Calu3 (cell line): ENCODE data around the gene PAX5. TPM values are rescaled to one million over a fixed set of nuclear protein-coding genes. Genes with fewer than 3 reads are reported as not detected.

Experiments used
- BruUV-seq: library from RNA; stranded (reverse); fragments of 400-500 nt; replicated peaks from 2 replicates; lab custom pipeline; 2021; lab: Mats Ljungman, UMichigan
- CTCF ChIA-PET: fragments of 300-600 bp; sonication (Branson Sonifier 250); formaldehyde crosslinking; loops from one replicate; lab custom pipeline; 2022; ENCODE audit warnings: antibody characterized with exemption; lab: Charles Lee
- DNase-seq: peaks from one replicate; pipeline ENCODE4 v3.0.0; 2022
- H3K27ac Mint-ChIP-seq: one replicate; pipeline ENCODE4 v1.8.0; 2022; ENCODE audit warnings: mixed read lengths; ENCODE audit not compliant: unreplicated experiment
- H3K27me3 Mint-ChIP-seq: one replicate; pipeline ENCODE4 v1.8.0; 2022; ENCODE audit warnings: mixed read lengths; ENCODE audit not compliant: unreplicated experiment
- H3K36me3 Mint-ChIP-seq: one replicate; pipeline ENCODE4 v1.8.0; 2022; ENCODE audit warnings: mild to moderate bottlenecking, moderate library complexity, mixed read lengths; ENCODE audit not compliant: insufficient read depth, unreplicated experiment
- H3K4me1 Mint-ChIP-seq: one replicate; pipeline ENCODE4 v1.8.0; 2022; ENCODE audit warnings: mild to moderate bottlenecking, low read depth, mixed read lengths; ENCODE audit not compliant: unreplicated experiment
- H3K4me3 Mint-ChIP-seq: one replicate; pipeline ENCODE4 v1.8.0; 2022; ENCODE audit warnings: mild to moderate bottlenecking, low read depth, moderate library complexity, mixed read lengths; ENCODE audit not compliant: unreplicated experiment
- H3K9me3 Mint-ChIP-seq: one replicate; pipeline ENCODE4 v1.8.0; 2022; ENCODE audit warnings: low read depth, mixed read lengths; ENCODE audit not compliant: unreplicated experiment
- CTCF ChIP-seq: fragments of 200-600 bp; IDR thresholded peaks from one replicate; pipeline ENCODE4 v1.8.0; 2022; ENCODE audit warnings: antibody characterized with exemption; ENCODE audit not compliant: unreplicated experiment
- intact Hi-C: fragments of 100-400 bp; cut with micrococcal nuclease; formaldehyde crosslinking; loops from one replicate; pipeline ENCODE4 v1.10.0; 2022; ENCODE audit not compliant: unreplicated experiment
- total RNA-seq: library from RNA; stranded (reverse); gene quantifications from 2 replicates; pipeline ENCODE4 v1.2.3, GENCODE V29; 2022

The PAX5 gene
- total RNA-seq, 1 experiment from 2014 or later, result not detected

DNA sequence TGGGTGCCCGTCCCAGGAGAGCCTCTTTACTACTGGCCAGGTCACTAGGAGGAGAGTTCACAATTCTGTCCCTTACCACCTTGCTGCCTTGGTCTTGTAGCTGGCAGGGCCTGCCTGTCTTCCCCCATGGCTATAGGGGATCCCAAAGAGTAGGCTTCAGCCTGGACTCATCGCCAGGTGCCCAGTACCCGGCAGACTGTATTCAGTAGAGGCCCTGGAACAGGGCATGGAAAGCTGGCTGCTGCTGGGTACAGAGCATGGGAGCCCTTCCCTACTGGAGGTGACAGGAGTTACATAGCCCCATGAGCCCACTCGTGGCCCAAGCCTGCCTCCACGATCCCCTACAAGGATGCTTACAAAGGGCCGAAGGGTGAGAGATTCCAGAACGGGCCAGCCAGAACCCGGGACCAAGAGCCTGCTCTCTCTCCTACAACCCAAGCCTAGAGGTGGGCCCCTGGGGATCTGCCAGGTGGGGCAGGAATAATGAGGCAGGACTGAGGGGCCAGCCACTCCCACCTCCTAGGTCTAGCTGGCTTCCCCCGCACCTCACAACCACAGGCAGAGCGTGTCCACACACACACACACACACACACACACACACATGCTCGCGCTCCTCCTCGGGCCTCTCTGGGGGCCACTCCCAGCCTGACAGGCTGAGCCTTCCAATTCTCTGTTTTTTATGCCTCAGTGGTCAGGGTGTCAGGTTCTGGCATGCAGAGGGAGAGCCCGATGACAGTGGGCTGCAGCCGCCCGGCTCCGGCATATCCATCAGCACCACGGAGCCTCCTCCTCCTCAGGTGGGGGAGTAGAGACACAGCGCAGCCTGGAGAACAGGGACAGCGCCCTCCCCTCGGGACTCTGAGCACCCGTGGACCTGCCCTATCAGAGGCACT lies 186.0 kb downstream of the PAX5 start:
- intact Hi-C loops, result no loop called here
- H3K27ac Mint-ChIP-seq, result no peak overlapping the region
- H3K4me1 Mint-ChIP-seq, result no peaks in the 10 kb centered on the region
- CTCF ChIA-PET, result no interaction called here
- TF ChIP-seq CTCF, result no peak
- H3K36me3 Mint-ChIP-seq, result no peaks in the 10 kb centered on the region
- H3K4me3 Mint-ChIP-seq, result no peak overlapping the region
- H3K27me3 Mint-ChIP-seq, result peaks cover 29% of the 10 kb centered on the region
- no TSS peak for BruUV-seq
- DNase-seq, result no peak
- no peaks in the 10 kb centered on the region for H3K9me3 Mint-ChIP-seq

DNA sequence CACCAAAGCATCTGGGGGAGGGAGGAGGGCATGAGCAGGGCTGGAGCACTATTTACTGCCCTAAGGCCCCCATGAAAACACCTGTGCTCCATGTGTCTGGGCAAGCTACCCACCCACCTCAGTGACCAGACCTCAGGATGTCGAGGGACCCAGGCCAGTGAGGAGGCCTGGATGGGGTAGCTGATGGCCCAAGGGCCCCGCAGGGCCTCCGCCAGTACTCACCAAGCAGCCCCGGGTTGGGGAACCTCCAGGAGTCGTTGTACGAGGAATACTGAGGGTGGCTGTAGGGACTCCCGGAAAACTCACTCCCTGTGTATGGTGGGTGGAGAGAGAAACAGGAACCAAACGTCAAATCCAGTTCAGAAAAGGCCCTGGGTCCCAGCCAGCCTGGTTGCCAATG lies 187.4 kb downstream of the PAX5 start:
- Mint-ChIP-seq H3K36me3 (no peaks in the 10 kb centered on the region), H3K27ac (no peak overlapping the region), H3K27me3 (peaks cover 16% of the 10 kb centered on the region), H3K4me3 (no peak overlapping the region), H3K4me1 (no peaks in the 10 kb centered on the region), H3K9me3 (no peaks in the 10 kb centered on the region)
- no peak for TF ChIP-seq CTCF
- no peak for DNase-seq
- BruUV-seq, result no TSS peak
- intact Hi-C loops, result no loop called here
- CTCF ChIA-PET, result no interaction called here

- H3K36me3 Mint-ChIP-seq, result no peaks in the 10 kb centered on the region
- CTCF ChIA-PET, result no interaction called here
- H3K4me3 Mint-ChIP-seq, result no peak overlapping the region
- no peak for DNase-seq
- peaks cover 16% of the 10 kb centered on the region for H3K27me3 Mint-ChIP-seq
- no peak overlapping the region for H3K27ac Mint-ChIP-seq
- no peaks in the 10 kb centered on the region for H3K9me3 Mint-ChIP-seq
- TF ChIP-seq CTCF, result no peak
- intact Hi-C loops, result no loop called here
- no peaks in the 10 kb centered on the region for H3K4me1 Mint-ChIP-seq
- BruUV-seq, result no TSS peak
These were observed 188.2 kb downstream of the PAX5 start for GRCh38 chr9:36845844-36846243.

DNA sequence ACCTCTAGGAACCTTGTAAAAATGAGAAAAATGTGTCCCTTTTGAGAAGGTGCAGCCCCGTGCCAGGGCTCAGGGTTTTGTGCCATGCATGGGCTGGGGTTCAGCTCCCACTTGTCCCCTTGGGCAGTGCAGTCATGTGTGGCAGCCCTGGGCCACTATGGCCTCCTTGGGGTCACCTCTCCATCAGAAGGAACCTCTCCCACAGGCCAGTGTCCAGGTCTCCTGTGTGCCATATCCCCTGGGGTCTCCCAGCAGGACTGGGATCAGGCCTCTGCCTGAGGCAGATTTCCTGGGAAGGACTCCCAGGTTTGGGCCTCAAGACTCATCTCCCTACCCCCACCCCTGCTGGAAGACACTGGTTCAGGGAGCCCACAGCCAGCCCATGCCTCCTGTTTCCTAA lies 189.1 kb downstream of the PAX5 start:
- intact Hi-C loops, result no loop called here
- no peaks in the 10 kb centered on the region for H3K36me3 Mint-ChIP-seq
- BruUV-seq, result no TSS peak

More for the DNA sequence above, 189.1 kb downstream of the PAX5 start:
- no peak for TF ChIP-seq CTCF
- no peak overlapping the region for H3K27ac Mint-ChIP-seq
- no peaks in the 10 kb centered on the region for H3K9me3 Mint-ChIP-seq
- H3K4me1 Mint-ChIP-seq, result no peaks in the 10 kb centered on the region
- CTCF ChIA-PET, result no interaction called here
- peaks cover 16% of the 10 kb centered on the region for H3K27me3 Mint-ChIP-seq
- no peak overlapping the region for H3K4me3 Mint-ChIP-seq
- DNase-seq, result no peak
